GM19468 (cell line): Measurements from ENCODE around the gene EFCAB9.

Source experiments
- ATAC-seq: cut with Tn5 transposase; IDR thresholded peaks from one replicate; pipeline ENCODE4 v1.9.1; 2021; ENCODE audit warnings: mild to moderate bottlenecking, moderate library complexity, moderate number of reproducible peaks; ENCODE audit not compliant: unreplicated experiment; ENCODE audit errors: extremely low read depth

The EFCAB9 gene

DNA sequence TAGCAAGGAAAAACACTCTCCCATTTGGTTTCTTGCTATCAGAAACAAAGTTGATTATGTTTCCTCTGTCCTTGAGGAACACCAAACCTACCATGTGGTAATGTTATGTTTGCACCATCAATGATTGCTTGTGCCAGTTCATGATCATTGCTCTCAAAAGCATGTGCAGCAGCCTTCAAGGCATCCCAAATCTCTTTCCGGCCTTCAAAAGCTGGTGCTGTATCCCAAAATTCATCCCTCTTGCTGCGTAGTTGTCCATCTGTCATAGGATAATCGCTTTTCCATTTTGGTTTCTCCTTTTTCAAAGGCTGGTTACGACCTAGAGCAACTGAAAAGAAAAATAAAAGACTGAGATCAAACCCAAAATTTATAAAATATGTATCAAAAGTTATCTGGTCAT, 40.1 kb downstream of the EFCAB9 start:
- no peak for ATAC-seq

DNA sequence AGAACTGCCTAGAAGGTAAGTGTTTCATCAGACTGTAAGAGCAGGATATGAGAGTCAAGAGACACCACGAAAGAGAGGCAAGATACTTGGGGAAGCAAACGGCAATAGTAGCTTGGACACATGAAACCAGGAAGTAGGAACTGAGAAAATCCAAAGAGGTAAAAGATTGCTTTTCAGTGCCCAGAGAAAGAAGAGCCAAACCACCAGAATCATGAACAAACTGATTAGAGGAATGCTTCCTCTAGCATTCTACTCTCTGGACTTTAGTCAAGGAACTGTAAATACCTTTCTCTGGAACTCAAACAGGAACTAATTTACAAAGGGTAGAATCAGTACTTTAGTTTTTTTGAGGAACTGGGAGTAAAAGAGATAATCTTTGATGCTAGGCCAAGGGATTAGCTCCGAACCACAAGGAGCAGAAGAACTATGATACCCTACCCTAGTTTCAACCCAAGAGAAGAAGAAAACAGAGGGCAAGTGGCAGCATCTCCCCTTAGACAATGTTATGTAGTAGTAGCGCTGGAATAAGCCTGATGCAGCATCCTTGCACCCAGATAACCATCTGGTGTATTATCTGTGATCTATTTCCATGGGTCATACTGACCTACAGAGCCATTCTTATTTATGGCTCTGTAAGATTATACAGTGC, 41.3 kb downstream of the EFCAB9 start:
- peak; percentile 38 for ATAC-seq

DNA sequence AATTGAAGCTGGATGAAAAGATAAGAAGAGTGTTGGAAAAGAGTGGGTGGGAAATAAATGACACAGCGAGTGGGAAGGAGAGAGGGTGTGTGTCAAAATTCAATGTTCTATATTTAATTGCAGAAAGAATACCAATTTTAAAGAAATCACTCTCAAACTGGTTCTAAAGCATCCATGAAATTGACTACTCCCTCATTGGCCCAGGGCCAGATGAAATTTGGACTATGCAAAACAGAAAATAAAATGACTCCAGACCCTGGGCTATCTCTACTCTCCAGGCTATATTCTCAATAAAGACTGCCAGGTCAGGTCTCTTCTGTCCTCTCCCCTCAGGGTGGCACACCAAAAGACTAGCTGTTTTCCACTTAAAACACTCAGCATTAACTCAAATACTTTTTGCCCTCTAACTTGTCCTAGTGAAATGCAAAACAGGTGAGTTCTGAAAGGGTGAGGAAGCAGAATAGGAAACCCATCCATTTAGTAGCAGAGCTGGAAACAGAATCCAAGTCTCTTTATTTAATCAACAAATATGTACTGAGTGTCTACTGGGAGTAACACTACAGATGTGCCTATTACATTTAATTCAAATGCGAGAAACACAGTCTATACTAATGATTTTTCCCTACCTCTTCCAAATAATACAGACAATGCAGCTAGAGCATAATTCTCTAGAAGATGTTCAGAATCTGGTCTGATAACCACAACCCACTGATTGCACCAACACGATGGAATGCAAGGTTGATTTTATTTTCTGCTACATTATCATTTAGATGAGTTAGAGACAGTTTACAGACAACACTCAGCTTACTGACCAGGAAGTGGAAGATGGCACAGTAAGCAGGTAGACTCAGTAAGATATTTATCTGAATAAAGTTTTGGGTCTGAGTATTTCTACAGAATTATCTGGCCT, 42.1 kb downstream of the EFCAB9 start:
- no peak for ATAC-seq

DNA sequence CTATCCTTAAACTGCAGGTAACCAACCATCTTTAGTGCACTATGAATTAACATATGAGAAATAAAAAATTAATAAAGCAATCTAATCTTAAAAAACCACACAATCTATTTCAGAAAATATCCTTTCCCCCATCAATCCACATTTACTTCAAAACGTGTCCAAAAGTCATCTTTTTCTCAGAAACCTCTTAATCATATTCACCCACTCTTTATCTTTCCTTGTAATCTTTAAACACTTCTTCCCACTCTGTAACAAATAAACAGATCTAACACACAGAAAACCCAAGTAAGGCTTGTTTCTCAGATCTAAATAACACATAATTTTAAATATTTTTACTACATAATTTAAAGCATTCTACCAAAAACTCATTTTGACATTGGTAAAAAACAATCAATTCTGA, 44.4 kb downstream of the EFCAB9 start:
- no peak for ATAC-seq

DNA sequence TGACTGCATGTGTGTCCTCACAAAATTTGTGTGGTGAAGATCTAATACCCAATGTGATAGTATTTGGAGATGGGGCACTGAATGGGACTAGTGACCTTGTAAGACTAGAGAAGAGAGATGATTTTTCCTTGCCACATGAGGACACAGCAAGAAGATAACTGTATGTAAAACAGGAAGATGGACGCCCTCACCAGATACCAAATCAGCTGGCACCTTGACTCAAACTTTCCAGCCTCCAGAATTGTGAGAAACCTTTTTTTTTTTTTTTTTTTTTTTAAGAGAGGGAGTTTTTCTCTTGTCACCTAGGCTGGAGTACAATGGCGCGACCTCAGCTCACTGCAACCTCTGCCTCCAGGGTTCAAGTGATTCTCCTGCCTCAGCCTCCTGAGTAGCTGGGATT, 49.3 kb downstream of the EFCAB9 start:
- no peak for ATAC-seq

DNA sequence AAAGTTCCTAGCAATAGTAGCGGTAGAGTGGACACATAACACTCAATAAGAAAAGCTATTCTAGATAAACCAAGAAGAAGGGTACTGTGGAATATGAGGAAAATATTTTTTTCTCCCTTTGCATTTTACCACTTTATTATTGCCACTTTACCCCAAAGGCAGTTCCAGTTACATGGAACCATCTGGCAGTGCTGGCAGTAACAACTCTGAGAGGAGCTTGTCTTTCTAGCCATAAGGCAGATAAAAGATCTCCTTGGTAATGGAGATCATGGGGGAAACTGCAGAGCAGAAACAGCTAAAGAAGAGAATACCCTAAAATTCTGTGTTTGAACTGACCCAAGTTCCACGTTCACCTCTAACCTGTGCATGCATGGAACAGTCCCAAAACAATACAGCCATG, 51.1 kb downstream of the EFCAB9 start:
- no peak for ATAC-seq

DNA sequence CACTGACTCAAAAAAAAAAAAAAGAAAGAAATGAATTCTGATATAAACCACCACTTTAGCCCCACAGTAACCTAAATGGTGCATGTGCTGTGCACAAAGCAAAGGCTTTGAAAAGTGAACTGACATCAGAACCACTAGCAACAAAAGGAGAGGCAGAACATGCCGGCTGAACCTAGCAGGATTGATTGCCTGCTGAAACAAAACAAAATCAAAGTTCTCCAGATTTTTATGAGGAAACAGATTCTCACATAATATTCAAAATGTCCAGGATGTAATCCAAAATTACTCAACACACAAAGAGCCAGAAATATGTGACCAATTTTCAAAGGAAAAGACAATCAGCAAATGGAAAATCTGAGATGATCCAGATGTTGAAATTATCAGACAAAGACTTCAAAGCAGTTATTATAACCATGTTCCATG, 51.7 kb downstream of the EFCAB9 start:
- ATAC-seq, result no peak

DNA sequence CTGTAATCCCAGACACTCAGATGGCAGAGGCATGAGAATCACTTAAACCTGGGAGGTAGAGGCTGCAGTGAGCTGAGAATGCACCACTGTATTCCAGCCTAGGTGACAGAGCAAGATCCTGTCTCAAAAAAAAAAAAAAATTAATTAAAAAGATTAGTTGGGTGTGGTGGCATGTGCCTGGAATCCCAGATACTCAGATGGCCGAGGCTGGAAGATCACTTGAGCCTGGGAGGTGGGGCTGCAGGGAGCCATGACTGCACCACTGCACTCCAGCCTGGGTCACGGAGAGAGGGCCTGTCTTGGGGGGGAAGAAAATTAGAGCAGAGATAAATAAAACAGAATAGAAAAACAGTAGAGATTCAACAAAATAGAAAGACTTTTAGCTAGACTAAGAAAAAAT, 54.7 kb downstream of the EFCAB9 start:
- ATAC-seq, result no peak

DNA sequence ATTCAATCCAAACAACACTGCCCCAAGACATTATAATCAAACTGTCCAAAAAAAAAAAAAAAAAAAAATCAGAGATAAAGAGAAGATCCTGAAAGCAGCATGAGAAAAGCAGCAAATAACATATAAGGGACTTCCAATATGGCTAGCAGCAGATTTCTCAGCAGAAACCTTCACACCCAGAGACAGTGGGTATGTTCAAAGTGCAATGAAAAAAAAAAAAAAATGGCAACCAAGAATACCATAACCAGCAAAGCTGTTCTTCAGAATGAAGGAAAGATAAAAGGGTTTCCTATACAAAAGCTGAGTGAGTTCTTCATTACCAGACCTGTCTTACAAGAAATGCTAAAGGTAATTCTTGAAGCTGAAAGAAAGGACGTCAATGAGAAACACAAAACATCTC, 57.4 kb downstream of the EFCAB9 start:
- no peak for ATAC-seq

DNA sequence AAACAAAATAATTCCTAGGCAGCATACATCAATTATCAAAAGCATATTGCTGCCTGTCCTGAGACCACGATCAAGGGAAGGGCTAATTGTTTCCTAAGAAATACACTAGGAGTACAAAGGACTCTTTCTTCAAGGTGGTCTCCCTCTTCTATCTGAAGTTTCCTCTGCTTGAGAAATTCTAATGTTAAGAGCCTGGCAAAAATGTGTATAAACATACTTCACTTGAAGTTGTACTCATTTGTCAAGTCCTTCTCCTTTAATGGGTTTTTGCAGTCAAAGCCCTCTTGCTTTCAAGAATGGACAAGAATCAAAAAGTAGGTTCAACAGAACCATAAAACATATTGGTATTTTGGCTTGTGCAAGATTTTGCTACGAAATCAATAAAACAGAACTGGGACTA, 58.5 kb downstream of the EFCAB9 start:
- no peak for ATAC-seq
